Measurements from ENCODE around the gene RNF151.

Gene RNF151

GRCh38 chr16:1991948-1992703, 25.5 kb downstream of the RNF151 start:
- H3K4me1 Mint-ChIP-seq = peaks cover 23 to 37% of the 10 kb centered on the region in 2 donors
- H3K27ac Mint-ChIP-seq = peak overlapping the region; percentile 98
- peak overlapping the region; percentile 88 to 95 for H3K4me3 Mint-ChIP-seq
- DNase-seq (peak; percentile 87), ATAC-seq (replicated peaks) (peak; percentile 51 to 54)
- H3K27me3 Mint-ChIP-seq = no peaks in the 10 kb centered on the region
- no peaks in the 10 kb centered on the region for H3K9me3 Mint-ChIP-seq
- H3K36me3 Mint-ChIP-seq = peaks cover 17 to 45% of the 10 kb centered on the region in 2 donors

- Mint-ChIP-seq H3K27ac (no peak overlapping the region), H3K36me3 (peaks cover 14 to 45% of the 10 kb centered on the region in 2 donors), H3K9me3 (no peaks in the 10 kb centered on the region), H3K27me3 (no peaks in the 10 kb centered on the region), H3K4me3 (no peak overlapping the region), H3K4me1 (peaks cover 23 to 37% of the 10 kb centered on the region in 2 donors)
- no peak for DNase-seq
- no peak for ATAC-seq (replicated peaks)
These were observed 26.2 kb downstream of the RNF151 start for GRCh38 chr16:1992704-1993317.

- ATAC-seq (replicated peaks) = no peak
- Mint-ChIP-seq H3K4me1 (peaks cover 20 to 37% of the 10 kb centered on the region in 2 donors), H3K27ac (peak overlapping the region; percentile 84), H3K36me3 (peaks cover 19 to 49% of the 10 kb centered on the region in 2 donors), H3K4me3 (no peak overlapping the region), H3K27me3 (no peaks in the 10 kb centered on the region), H3K9me3 (no peaks in the 10 kb centered on the region)
- DNase-seq = no peak
These were observed 27.1 kb downstream of the RNF151 start for GRCh38 chr16:1993731-1994131.

DNA sequence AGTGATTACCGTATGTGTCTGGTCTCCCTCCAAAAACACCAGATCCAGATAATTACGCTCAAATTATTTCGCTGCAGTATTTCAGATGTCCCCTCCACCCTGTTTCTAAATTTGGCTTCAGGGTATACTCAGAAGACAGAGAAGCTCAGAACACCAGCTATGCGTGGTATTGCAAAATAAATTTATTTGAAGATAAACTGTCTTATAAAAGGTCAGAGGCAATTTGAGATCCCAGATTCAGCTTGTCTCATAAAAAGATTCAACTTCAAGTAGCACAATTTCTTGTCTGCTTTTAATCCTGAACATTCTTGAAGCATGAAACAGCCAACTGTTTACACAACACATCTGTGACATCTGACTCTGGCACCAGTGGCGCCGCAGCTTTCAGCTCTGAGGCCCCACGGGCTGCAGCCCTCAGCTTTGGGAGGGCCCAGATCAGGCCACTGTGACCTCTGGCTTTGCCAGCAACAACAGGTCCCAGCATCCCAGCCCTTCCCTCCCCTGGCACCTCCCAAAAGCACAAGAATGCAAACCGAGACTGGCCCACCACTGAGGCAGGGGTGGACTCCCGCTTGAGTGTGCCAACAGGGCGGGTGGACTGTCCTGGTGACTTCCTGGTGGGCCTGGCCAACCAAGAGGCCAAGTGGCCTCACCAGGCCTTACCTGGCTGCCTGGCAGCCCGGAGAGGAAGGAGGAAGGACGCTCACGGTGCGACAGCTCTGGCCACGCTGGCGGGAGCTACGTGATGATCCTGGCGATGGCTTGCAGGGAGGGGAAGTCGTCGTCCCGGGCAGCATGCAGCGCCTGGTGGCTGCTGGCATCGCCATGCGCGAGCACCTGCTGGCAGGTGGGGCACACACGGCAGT, 31.1 kb downstream of the RNF151 start:
- DNase-seq (no peak), ATAC-seq (replicated peaks) (no peak)
- Mint-ChIP-seq H3K27me3 (no peaks in the 10 kb centered on the region), H3K27ac (no peak overlapping the region), H3K9me3 (no peaks in the 10 kb centered on the region), H3K36me3 (peaks cover 37 to 59% of the 10 kb centered on the region in 2 donors), H3K4me3 (no peak overlapping the region), H3K4me1 (peaks cover 13 to 15% of the 10 kb centered on the region in 2 donors)

DNA sequence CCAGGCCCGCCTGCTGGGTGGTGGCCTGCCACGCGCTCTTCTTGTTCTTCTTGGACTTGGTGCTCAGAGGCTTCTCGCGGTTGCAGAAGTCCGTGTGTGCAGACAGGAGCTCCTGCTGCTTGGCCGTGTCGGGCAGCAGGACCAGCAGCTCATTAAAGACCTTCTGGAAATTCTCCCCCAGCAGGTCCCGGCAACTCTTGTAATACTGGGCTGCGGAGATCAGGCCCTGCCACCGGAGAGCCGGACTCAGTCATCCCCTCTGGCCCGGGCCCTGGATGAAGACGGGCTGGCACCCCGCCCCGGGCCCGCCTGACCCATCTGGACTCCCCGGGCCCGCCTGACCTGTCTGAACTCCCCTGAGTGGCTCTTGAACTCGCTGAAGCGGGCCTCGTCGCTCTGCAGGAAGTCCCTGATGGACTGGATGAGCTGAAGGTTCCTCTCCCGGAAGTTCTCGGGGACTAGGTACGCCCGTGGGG, 31.7 kb downstream of the RNF151 start:
- no peaks in the 10 kb centered on the region for H3K27me3 Mint-ChIP-seq
- no peak overlapping the region for H3K27ac Mint-ChIP-seq
- no peak for DNase-seq
- H3K9me3 Mint-ChIP-seq = no peaks in the 10 kb centered on the region
- ATAC-seq (replicated peaks) = no peak
- peaks cover 34 to 55% of the 10 kb centered on the region in 2 donors for H3K36me3 Mint-ChIP-seq
- H3K4me3 Mint-ChIP-seq = no peak overlapping the region
- peaks cover 11% of the 10 kb centered on the region in 2 donors for H3K4me1 Mint-ChIP-seq

DNA sequence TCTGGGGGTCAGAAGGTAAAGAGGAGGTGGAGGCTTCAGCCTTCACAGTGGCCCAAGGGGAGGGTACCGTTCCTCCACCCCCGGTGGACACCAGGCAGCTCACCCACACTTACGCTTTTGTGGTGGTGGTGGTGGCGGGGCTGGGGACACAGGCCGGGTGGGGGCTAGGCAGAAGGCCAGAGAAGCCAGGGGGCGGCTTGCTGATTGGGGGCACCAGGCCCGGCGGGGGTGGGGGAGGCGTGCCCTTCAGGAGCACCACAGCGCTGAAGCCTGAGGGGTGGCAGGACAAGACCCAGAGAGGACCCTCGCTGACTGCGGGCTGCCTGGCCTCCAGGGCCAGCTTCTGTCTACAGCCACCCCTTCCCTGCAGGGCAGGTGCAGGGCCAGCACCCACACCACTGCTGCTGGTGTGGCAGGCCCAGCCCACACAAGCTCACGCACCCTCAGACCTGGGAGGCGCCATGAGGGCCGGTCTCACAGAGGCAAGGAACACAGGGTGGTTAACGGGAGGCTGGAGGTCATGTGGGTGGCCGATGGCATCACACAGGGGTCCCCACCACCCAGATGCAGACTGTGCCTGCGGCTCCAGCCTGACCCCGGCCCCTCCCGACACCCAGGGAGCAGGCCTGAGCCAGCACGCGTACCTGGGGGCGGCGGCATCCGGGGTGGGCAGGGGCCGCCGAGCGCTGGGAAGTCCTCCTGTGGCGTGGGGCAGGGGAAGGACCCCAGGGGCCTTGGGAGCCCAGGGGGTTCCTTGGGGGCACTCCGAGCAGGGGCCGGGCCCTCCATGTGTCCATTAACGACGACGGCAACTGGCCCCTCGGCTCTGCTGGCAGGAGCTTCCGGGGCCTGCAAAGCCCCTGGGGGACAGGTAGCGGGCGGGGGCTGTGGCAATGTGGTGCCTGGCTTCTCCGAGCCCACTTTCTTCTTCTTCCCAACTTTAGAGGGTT, 32.5 kb downstream of the RNF151 start:
- ATAC-seq (replicated peaks) = no peak
- Mint-ChIP-seq H3K4me3 (no peak overlapping the region), H3K9me3 (no peaks in the 10 kb centered on the region), H3K36me3 (peaks cover 32 to 48% of the 10 kb centered on the region in 2 donors), H3K27me3 (no peaks in the 10 kb centered on the region), H3K4me1 (peaks cover 4 to 7% of the 10 kb centered on the region in 2 donors), H3K27ac (no peak overlapping the region)
- DNase-seq = no peak

DNA sequence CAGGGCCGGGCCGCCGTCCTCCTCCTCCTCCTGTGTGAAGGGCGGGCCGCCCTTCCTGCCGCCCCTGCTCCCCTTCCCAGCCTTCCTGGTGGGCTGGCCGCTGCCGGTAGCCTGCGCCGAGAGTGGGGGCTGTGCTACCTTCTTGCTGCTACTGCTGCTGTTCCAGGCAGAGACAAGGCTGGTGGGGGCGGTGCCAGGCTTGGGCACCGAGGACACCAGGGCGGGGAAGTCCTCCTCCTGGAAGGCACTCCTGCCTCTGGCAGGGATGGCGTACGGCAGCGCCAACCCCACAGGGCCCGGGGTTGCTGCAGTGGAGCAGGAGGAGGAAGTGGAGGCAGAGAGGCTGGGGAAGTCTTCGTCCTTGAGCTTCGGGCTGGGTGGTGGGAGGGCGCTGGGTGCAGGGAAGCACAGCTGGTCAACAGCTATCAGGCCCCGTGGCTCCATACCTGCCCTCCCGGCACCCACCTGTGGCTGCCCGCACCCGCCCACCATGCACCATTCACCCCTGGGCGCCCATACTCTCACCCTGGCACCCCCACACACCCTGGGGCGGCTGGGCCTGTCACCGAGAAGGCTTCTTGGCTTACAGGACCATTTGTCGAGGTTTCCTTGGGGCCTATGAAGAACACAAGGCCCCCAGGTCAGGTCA, 33.3 kb downstream of the RNF151 start:
- Mint-ChIP-seq H3K27ac (no peak overlapping the region), H3K4me3 (no peak overlapping the region), H3K36me3 (peaks cover 32 to 49% of the 10 kb centered on the region in 2 donors), H3K4me1 (peaks cover 6 to 16% of the 10 kb centered on the region in 2 donors), H3K9me3 (no peaks in the 10 kb centered on the region), H3K27me3 (no peaks in the 10 kb centered on the region)
- no peak for DNase-seq
- ATAC-seq (replicated peaks) = no peak

DNA sequence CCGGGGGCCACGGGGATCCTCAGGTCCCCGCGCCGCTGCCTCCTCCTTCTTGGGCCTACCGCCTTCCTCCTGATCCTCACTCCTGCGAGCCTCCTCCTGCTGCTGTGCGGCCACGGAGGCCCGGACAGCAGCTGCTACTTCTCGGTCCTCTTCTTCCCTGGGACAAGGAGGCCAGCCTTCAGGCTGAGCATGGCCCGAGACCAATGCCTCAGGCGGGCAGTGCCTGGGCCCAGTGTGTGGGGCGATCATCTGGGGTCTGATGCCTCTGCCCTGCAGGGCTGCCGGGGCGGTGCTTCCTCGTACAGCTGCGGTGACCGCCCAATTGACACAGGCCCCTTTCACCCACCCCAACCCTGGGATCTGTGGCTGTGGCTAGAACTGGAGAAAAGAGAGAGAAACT, 34.4 kb downstream of the RNF151 start:
- H3K27ac Mint-ChIP-seq = no peak overlapping the region
- H3K4me1 Mint-ChIP-seq = peaks cover 9 to 25% of the 10 kb centered on the region in 2 donors
- no peak overlapping the region for H3K4me3 Mint-ChIP-seq
- ATAC-seq (replicated peaks) (no peak), DNase-seq (no peak)
- no peaks in the 10 kb centered on the region for H3K9me3 Mint-ChIP-seq
- peaks cover 31 to 48% of the 10 kb centered on the region in 2 donors for H3K36me3 Mint-ChIP-seq
- H3K27me3 Mint-ChIP-seq = no peaks in the 10 kb centered on the region

- Mint-ChIP-seq H3K36me3 (peaks cover 37 to 51% of the 10 kb centered on the region in 2 donors), H3K9me3 (no peaks in the 10 kb centered on the region), H3K27me3 (no peaks in the 10 kb centered on the region), H3K27ac (no peak overlapping the region), H3K4me3 (no peak overlapping the region), H3K4me1 (peaks cover 16 to 29% of the 10 kb centered on the region in 2 donors)
- ATAC-seq (replicated peaks) = no peak
- no peak for DNase-seq
These were observed 35.0 kb downstream of the RNF151 start for GRCh38 chr16:2001456-2002355.

GRCh38 chr16:2002406-2003230, 36.0 kb downstream of the RNF151 start:
- Mint-ChIP-seq H3K9me3 (no peaks in the 10 kb centered on the region), H3K4me3 (no peak overlapping the region), H3K4me1 (peaks cover 24 to 38% of the 10 kb centered on the region in 2 donors), H3K36me3 (peaks cover 42 to 50% of the 10 kb centered on the region in 2 donors), H3K27ac (no peak overlapping the region), H3K27me3 (no peaks in the 10 kb centered on the region)
- DNase-seq (peak; percentile 0), ATAC-seq (replicated peaks) (no peak)

GRCh38 chr16:2003231-2003826, 36.7 kb downstream of the RNF151 start:
- DNase-seq = no peak
- ATAC-seq (replicated peaks) = no peak
- Mint-ChIP-seq H3K27ac (no peak overlapping the region), H3K27me3 (no peaks in the 10 kb centered on the region), H3K4me3 (no peak overlapping the region), H3K9me3 (no peaks in the 10 kb centered on the region), H3K4me1 (peaks cover 30 to 45% of the 10 kb centered on the region in 2 donors), H3K36me3 (peaks cover 42 to 53% of the 10 kb centered on the region in 2 donors)

All from stimulated activated naive B cell treated with anti-CD40 and anti-IgM and Interleukin-4, amounts not matched to agents 10 μg/mL and 1 μg/mL and 100 μg/mL, for 72 hours (primary cell).